HEK293 (cell line): Measurements from ENCODE around the gene STRA8.

ENCODE experiments used
- CTCF ChIP-seq: fragments of 450-650 bp; formaldehyde crosslinking; IDR thresholded peaks from 2 replicates; pipeline ENCODE4 v1.5.1; 2016; ENCODE audit warnings: missing biosample characterization, missing genetic modification characterization
- SALL2 ChIP-seq: fragments of 450-650 bp; formaldehyde crosslinking; IDR thresholded peaks from 2 replicates; pipeline ENCODE4 v1.5.0; 2017; ENCODE audit warnings: missing biosample characterization, mild to moderate bottlenecking, missing genetic modification characterization, borderline replicate concordance
- ZBTB20 ChIP-seq: fragments of 450-650 bp; formaldehyde crosslinking; IDR thresholded peaks from 2 replicates; pipeline ENCODE4 v1.5.1; 2016; ENCODE audit warnings: missing biosample characterization, missing genetic modification characterization
- ZNF175 ChIP-seq: fragments of 450-650 bp; formaldehyde crosslinking; IDR thresholded peaks from 2 replicates; pipeline ENCODE4 v1.5.1; 2016; ENCODE audit warnings: missing biosample characterization, missing genetic modification characterization
- ZNF223 ChIP-seq: fragments of 450-650 bp; formaldehyde crosslinking; IDR thresholded peaks from 2 replicates; pipeline ENCODE4 v1.5.1; 2016; ENCODE audit warnings: missing biosample characterization, missing genetic modification characterization
- ZNF248 ChIP-seq: fragments of 450-650 bp; formaldehyde crosslinking; IDR thresholded peaks from 2 replicates; pipeline ENCODE4 v1.5.1; 2017; ENCODE audit warnings: missing biosample characterization, missing genetic modification characterization
- ZNF670 ChIP-seq: fragments of 450-650 bp; formaldehyde crosslinking; IDR thresholded peaks from 2 replicates; pipeline ENCODE4 v1.5.1; 2016; ENCODE audit warnings: missing biosample characterization, missing genetic modification characterization, low read depth

- no peak for TF ChIP-seq CTCF (tag by site-specific recombination)
- no peak for TF ChIP-seq ZNF248
- TF ChIP-seq ZNF670 (tag by site-specific recombination), result no peak
- TF ChIP-seq ZNF175 (tag by site-specific recombination), result no peak
- TF ChIP-seq ZBTB20 (tag by site-specific recombination), result no peak
- no peak for TF ChIP-seq ZNF223 (tag by site-specific recombination)
- no peak for TF ChIP-seq SALL2 (tag by site-specific recombination)
Measured at GRCh38 chr7:135270577-135271254, 37.1 kb downstream of the STRA8 start.
